ENCODE data around the gene AGBL5. TPM values are rescaled to one million over a fixed set of nuclear protein-coding genes. Genes with fewer than 3 reads are reported as not detected.
A peak's percentile ranks its signal among the peaks of the same experiment; 100 is the strongest.

Gene AGBL5
- total and polyA plus RNA-seq, 2 of the 13 experiments (the other 11 are each of a cell fraction or from before 2014, with no cell fraction given) = 55.9 to 73.3 TPM

DNA sequence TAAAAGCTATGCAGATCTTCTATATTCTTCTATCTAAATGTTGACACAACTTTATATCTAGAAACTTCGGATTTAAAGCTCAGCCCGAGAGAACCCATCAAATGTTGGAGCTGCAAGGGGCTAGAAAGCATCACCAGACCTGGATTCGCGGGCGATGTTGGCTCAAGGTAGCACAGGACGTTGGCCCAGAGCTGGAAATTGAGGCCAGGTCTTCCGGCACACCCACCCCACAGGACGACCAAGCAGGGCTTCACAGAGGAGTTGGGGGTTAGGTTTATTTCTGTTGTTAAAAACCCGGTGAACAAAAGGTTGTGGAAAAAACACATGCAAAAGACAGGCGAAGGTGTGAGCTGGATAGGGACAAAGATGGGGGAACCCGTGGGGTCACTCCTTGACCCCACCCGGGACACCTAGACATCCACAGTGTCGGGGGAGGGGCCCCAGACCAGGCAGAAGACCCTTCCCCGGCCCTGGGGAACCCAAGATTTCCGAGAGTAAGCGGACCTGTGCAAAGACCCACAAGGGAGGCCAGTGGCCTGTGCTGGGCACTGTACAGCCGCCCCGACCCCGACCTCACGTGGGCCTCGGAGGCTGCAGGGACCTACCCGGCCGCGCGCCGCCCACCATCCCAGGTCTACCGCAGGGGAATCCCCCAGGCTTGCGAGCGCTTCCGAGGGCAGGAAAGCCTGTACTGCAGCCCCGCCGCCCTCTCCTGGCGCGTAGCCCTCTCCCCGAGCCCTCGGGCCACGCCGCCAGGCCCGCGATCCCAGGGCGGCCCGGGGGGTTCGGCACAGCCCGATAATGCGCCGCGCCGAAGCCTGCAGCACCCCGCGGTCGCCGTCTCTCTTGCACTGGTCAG is 1.8 kb upstream of the AGBL5 start (continued):
- TF ChIP-seq ATM (IDR thresholded peaks at IDR 0.05; ENCODE audit: borderline replicate concordance) (no peak), CHCHD3 (CRISPR knock-in tag; IDR thresholded peaks at IDR 0.05) (no peak), ELF4 (CRISPR knock-in tag; IDR thresholded peaks at IDR 0.05; ENCODE audit: borderline replicate concordance) (no peak), SAFB2 (CRISPR knock-in tag; IDR thresholded peaks at IDR 0.05; ENCODE audit: borderline replicate concordance, low read depth) (0 out of 2 replicates have a peak, but pooled peaks have one; percentile 20), ZNF605 (CRISPR knock-in tag; IDR thresholded peaks at IDR 0.05) (no peak), RXRB (CRISPR knock-in tag; IDR thresholded peaks at IDR 0.05; ENCODE audit: borderline replicate concordance) (no peak; the same call in 1 of the 2 replicates), ONECUT2 (CRISPR knock-in tag; IDR thresholded peaks at IDR 0.05) (no peak), RFXAP (CRISPR knock-in tag; IDR thresholded peaks at IDR 0.05; ENCODE audit: borderline replicate concordance) (no peak; the same call in 1 of the 2 replicates), REPIN1 (CRISPR knock-in tag; IDR thresholded peaks at IDR 0.05; ENCODE audit: borderline replicate concordance, low read depth) (no peak), PAF1 (CRISPR knock-in tag; IDR thresholded peaks at IDR 0.05) (no peak), ZC3H13 (CRISPR knock-in tag; IDR thresholded peaks at IDR 0.05) (peak; percentile 83; the same call in 1 of the 2 replicates)
- TF ChIP-seq, protein P1, sequence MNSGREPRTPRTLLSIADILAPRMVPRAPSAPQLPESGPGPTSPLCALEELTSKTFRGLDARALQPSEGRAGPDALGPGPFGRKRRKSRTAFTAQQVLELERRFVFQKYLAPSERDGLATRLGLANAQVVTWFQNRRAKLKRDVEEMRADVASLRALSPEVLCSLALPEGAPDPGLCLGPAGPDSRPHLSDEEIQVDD (CRISPR knock-in tag; IDR thresholded peaks at IDR 0.05; ENCODE audit: borderline replicate concordance) = no peak
- TF ChIP-seq, protein P2, sequence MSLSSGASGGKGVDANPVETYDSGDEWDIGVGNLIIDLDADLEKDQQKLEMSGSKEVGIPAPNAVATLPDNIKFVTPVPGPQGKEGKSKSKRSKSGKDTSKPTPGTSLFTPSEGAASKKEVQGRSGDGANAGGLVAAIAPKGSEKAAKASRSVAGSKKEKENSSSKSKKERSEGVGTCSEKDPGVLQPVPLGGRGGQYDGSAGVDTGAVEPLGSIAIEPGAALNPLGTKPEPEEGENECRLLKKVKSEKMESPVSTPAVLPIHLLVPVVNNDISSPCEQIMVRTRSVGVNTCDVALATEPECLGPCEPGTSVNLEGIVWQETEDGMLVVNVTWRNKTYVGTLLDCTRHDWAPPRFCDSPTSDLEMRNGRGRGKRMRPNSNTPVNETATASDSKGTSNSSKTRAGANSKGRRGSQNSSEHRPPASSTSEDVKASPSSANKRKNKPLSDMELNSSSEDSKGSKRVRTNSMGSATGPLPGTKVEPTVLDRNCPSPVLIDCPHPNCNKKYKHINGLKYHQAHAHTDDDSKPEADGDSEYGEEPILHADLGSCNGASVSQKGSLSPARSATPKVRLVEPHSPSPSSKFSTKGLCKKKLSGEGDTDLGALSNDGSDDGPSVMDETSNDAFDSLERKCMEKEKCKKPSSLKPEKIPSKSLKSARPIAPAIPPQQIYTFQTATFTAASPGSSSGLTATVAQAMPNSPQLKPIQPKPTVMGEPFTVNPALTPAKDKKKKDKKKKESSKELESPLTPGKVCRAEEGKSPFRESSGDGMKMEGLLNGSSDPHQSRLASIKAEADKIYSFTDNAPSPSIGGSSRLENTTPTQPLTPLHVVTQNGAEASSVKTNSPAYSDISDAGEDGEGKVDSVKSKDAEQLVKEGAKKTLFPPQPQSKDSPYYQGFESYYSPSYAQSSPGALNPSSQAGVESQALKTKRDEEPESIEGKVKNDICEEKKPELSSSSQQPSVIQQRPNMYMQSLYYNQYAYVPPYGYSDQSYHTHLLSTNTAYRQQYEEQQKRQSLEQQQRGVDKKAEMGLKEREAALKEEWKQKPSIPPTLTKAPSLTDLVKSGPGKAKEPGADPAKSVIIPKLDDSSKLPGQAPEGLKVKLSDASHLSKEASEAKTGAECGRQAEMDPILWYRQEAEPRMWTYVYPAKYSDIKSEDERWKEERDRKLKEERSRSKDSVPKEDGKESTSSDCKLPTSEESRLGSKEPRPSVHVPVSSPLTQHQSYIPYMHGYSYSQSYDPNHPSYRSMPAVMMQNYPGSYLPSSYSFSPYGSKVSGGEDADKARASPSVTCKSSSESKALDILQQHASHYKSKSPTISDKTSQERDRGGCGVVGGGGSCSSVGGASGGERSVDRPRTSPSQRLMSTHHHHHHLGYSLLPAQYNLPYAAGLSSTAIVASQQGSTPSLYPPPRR (CRISPR knock-in tag; IDR thresholded peaks at IDR 0.05; ENCODE audit: borderline replicate concordance) = peak; percentile 53; the same call in 1 of the 2 replicates
- TF ChIP-seq, protein P3, sequence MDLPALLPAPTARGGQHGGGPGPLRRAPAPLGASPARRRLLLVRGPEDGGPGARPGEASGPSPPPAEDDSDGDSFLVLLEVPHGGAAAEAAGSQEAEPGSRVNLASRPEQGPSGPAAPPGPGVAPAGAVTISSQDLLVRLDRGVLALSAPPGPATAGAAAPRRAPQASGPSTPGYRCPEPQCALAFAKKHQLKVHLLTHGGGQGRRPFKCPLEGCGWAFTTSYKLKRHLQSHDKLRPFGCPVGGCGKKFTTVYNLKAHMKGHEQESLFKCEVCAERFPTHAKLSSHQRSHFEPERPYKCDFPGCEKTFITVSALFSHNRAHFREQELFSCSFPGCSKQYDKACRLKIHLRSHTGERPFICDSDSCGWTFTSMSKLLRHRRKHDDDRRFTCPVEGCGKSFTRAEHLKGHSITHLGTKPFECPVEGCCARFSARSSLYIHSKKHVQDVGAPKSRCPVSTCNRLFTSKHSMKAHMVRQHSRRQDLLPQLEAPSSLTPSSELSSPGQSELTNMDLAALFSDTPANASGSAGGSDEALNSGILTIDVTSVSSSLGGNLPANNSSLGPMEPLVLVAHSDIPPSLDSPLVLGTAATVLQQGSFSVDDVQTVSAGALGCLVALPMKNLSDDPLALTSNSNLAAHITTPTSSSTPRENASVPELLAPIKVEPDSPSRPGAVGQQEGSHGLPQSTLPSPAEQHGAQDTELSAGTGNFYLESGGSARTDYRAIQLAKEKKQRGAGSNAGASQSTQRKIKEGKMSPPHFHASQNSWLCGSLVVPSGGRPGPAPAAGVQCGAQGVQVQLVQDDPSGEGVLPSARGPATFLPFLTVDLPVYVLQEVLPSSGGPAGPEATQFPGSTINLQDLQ (CRISPR knock-in tag; IDR thresholded peaks at IDR 0.05) = no peak
- TF ChIP-seq, protein P4, sequence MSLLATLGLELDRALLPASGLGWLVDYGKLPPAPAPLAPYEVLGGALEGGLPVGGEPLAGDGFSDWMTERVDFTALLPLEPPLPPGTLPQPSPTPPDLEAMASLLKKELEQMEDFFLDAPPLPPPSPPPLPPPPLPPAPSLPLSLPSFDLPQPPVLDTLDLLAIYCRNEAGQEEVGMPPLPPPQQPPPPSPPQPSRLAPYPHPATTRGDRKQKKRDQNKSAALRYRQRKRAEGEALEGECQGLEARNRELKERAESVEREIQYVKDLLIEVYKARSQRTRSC (CRISPR knock-in tag; IDR thresholded peaks at IDR 0.05; ENCODE audit: low read depth) = no peak; the same call in 1 of the 2 replicates

Data from HepG2 (cell line).